UCSD-AML1 (cell line): Measurements from ENCODE around the gene BACH1.

Experiments used
- DNase-seq: peaks from one replicate; lab custom pipeline; 2025; ENCODE audit not compliant: unreplicated experiment; lab: John Stamatoyannopoulos, UW

BACH1 gene

DNA sequence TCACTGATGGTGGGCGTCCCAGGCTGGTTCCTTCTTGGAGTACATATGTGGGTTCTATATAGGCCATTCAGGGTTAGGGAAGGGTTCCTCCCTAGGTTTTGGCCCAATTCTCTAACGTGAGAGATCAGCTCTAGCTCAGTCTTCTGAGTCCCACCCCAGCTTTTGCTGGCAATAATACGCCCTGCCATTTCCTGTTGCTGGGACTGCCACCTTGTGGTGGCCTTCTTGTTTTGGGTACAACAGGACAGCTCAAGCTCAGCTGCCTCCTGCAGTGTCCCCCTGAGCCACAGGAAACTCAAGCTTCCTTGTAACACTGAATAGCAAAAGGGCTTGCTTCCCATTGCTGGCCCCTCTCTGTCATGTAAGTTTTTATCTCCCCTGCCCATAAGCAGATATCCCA, 77.8 kb downstream of the BACH1 start:
- DNase-seq = peak; percentile 40

DNA sequence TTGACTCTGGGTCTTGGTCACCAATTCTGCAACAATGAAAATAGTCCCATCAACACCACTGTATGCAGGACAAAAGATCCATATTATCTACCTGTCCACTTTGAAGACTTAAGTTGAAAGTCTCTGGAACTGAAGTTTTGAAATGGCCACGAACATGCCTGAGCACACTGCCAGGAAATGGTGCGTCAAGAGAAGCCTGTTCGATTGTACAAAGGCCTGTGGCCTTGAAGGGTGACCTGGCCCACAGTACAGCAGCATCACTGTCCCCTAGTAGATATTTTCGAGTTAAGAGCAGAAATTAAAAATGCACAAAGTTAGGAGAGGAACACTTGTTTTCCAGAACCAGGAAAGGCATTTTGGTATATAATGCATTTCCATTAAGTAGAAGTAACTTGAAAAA, 78.5 kb downstream of the BACH1 start:
- no peak for DNase-seq

- no peak for DNase-seq
These were observed 80.1 kb downstream of the BACH1 start for GRCh38 chr21:29378832-29379231.

DNA sequence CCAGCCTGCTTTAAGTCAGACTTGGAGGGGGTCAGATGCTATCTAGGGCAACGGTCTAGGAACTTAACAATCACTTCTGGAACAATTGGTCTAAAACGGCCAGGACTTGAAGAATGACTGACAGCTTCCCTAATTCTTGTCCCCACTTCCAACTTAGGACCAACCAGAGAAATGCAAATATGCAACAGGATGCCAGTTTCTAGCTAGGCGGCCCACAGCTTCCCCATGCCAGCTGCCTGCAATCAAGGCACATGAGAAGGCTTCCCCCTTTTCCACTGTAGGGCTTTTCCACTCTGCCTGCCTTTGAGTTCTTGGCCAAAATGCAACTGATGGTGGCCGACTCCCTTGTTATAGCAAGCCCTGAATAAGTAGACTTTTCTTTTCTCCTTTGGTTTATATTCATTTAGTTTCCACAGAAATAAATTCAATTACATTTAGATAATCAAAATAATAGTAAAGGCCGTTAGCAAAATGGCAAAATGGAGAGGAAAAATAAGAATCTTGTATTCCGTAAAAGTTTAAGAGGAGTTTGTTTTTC, 80.9 kb downstream of the BACH1 start:
- DNase-seq = peak; percentile 10

DNA sequence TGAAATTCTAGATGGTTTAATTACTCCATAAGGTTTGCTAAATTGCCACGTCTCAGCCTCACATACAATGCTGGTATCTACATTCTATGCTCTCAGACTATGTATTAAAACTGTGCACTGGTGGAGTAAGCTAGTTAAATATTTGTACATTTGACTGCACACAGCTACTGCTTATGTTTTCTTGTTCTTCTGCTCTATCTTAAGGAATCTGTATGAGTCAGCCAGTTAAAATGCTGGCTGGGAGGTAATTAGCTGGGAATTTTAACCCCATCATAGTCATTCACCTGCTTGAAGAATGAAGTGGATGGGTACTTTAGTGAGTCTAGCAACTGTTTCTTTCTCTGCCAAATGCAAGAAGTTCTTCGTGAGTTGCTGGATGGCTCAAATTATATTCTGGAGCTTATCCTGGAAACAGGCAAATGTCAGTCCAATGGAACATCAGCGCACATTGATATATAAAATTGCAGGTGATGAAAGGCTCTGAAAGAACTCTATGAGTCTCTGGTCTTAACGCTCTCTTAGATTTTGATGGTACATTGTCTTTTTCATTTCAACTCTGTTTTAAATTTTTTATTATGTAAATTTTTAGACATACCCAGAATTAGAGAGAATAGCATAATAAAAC, 83.4 kb downstream of the BACH1 start:
- no peak for DNase-seq

DNA sequence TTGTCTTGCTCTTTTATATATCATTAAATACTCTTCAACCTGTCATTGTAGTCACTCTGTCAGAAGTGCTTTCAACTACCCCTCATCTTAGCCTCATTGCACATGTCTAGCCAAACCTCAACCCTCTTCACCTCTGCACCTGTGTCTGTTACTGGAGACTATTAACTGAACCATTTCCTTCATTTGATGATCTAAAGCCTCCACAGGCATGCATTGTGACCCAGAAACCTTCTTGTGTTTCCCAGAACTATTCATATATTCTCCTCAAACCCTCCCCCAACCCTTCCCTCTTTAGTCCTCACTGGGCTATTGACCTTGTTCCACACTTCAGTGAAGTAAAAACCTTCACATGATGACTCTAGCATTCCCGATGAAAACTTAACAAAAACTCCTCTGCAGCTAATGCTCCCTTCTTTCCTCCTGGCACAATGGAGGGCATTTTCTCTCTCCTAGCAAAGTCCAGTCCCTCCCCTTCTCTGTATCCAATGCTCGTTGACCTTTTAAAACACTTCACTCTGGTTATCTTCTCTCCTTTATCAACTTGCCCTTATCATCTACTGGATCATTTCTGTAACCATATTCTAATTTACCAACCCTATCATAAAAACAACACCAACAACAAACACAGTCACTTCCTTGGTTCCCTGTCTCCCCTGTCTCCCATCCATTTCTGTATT, 86.1 kb downstream of the BACH1 start:
- no peak for DNase-seq

DNA sequence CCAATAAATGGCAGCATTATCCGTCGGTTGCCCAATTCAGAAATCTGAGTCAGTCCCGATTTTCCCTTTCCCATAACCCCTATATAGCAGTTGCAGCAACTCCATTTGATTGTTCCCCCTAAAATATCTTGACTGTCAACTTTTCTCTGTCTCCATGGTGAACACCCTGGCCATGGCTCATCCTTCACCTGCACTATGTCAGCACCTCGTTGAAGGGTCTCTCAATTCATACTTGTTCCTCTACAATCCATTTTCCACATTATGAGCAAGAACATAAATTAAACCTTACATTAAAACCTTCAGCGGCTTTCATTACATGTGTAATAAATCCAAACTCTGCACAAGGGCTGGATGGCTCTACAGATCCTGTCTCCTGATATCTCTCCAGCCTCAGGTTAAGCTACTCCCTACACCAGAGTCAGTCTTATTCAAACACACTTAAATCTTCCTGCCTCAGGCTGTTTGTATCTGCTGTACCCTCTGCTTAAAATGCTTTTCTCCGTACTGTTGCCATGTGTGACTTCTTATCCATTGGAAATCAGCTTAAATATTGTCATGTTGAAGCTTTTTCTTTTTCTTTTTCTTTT, 87.3 kb downstream of the BACH1 start:
- no peak for DNase-seq

GRCh38 chr21:29386803-29387202, 88.1 kb downstream of the BACH1 start:
- no peak for DNase-seq

GRCh38 chr21:29387598-29387997, 88.9 kb downstream of the BACH1 start:
- no peak for DNase-seq

DNA sequence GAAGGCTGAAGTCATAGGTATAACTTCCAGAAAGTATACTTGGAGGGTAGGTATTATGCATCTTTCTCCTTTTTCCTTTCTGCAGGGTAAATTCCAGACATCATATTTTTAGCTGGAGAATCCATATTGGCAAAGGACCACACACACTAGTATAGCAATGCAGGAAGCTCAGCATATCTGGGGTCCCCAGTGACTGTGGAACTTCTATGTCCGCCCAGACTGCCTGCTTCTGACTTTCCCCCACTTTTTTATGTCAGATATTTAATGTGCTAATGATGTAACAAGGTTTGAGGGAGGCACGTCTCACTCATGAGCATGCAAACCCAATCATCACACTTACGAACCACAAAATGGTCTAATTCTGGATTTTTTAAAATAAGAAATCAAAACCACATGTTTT, 90.4 kb downstream of the BACH1 start:
- no peak for DNase-seq

GRCh38 chr21:29390778-29391177, 92.1 kb downstream of the BACH1 start:
- no peak for DNase-seq

DNA sequence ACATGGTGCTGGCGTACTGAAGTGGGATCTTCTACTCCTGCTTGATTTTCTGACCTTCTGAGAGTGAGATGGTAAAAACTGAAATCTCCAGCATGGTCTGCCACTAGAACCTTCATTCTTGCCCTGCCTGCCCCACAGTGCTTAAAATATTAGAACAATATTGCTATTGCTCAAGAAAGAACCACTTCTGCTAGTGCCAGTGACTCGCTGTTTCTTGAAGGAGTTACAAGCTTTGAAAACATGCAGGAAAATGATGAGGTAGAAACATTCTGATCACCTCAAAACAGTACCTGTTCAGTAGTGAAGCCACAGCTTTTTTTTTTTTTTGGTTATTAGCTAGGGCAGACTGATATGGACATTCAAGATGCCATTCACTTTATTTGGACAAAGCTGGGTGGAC, 95.3 kb downstream of the BACH1 start:
- DNase-seq = no peak
